VCaP (cell line): ENCODE results near the gene ANGEL2.
"Not testable (repeated sequence)": the region's sequence is repeated elsewhere in the genome, so short reads cannot be mapped to it uniquely, and the experiment has no call there.

Source experiments
- H3K27ac ChIP-seq: fragments of 450-650 bp; 2 replicates; pipeline ENCODE4 v1.5.1; 2017
- TF ChIP-seq, protein P1 (sequence below): fragments of 450-650 bp; conservative IDR thresholded peaks from 2 replicates; pipeline ENCODE4 v1.5.1; 2017; ENCODE audit warnings: mild to moderate bottlenecking, moderate library complexity

ANGEL2 gene

DNA sequence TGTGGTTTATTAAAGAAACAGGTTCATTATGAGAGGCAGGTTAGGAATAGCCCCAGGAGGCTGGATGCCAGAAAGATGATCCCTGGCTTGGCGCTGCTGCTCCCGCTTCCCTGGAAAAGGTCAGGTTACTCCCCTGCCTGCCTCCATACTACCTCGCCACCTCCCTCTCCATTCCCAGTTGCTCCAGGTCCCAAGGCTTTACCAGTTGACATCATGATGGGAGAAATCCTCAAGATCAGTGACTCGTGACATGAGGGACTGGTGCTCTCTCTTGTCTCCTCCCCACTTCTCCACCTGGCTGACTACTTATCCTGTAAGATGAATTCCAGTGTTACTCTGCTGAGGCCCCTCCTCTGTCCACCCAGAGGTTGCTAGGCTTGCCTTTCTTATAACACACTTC lies 45.6 kb downstream of the ANGEL2 start:
- H3K27ac ChIP-seq, result no peak overlapping the region
- TF ChIP-seq, protein P1, sequence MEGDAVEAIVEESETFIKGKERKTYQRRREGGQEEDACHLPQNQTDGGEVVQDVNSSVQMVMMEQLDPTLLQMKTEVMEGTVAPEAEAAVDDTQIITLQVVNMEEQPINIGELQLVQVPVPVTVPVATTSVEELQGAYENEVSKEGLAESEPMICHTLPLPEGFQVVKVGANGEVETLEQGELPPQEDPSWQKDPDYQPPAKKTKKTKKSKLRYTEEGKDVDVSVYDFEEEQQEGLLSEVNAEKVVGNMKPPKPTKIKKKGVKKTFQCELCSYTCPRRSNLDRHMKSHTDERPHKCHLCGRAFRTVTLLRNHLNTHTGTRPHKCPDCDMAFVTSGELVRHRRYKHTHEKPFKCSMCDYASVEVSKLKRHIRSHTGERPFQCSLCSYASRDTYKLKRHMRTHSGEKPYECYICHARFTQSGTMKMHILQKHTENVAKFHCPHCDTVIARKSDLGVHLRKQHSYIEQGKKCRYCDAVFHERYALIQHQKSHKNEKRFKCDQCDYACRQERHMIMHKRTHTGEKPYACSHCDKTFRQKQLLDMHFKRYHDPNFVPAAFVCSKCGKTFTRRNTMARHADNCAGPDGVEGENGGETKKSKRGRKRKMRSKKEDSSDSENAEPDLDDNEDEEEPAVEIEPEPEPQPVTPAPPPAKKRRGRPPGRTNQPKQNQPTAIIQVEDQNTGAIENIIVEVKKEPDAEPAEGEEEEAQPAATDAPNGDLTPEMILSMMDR, result no peak

DNA sequence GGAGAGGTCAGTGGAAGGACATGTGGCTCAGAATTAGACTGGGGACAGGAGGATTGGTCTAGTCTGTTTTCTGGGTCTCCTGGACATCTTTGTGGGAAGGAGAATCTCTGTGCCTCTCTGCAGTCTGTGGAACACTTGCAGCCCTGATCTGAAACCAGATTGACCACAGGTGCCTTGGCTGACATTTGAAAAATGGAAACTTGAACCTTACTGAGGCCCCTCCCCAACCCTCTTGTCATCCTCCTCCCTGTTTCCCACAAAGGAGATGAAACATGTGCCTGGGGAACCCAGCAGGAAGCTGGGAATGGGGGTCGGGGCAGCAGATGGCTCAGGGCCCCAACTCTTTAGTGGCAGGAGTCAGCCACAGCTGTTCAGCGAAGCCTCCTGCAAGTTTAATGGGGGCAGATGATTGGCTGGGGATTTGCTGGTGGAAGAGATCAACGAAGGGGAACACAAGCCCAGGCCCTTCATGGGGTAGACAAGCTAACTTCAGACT lies 47.3 kb downstream of the ANGEL2 start:
- no peak overlapping the region for H3K27ac ChIP-seq

GRCh38 chr1:212967801-212968200 lies 47.9 kb downstream of the ANGEL2 start:
- TF ChIP-seq, protein P1, result peak; percentile 55
- no peak overlapping the region for H3K27ac ChIP-seq

More for the DNA sequence above, 47.3 kb downstream of the ANGEL2 start:
- TF ChIP-seq, protein P1, result no peak

GRCh38 chr1:212966616-212967015 lies 49.1 kb downstream of the ANGEL2 start:
- TF ChIP-seq, protein P1, result no peak
- H3K27ac ChIP-seq, result no peak overlapping the region

- not testable (repeated sequence) for H3K27ac ChIP-seq
Observed at GRCh38 chr1:212964993-212965392, 50.7 kb downstream of the ANGEL2 start.

DNA sequence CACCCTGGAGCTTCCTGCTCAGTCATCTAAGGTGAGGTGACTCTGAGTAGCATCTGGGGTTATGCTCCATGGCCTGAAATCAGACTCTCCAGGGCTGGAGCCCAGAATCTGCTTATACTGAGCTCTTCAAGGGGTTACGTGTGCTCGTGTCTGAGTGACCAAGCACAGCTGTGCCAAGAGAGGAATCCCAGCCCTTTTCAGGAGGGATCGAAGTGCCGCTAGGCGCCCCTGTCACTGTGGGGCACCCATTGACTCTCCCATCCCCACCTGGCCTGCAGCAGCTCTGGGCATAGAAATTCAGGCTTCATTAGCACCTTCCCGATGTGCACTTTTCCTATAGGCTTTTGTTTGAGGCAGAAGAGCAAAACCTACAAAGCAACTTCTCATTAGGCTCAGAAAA lies 51.6 kb downstream of the ANGEL2 start:
- TF ChIP-seq, protein P1, result no peak
- no peak overlapping the region for H3K27ac ChIP-seq

DNA sequence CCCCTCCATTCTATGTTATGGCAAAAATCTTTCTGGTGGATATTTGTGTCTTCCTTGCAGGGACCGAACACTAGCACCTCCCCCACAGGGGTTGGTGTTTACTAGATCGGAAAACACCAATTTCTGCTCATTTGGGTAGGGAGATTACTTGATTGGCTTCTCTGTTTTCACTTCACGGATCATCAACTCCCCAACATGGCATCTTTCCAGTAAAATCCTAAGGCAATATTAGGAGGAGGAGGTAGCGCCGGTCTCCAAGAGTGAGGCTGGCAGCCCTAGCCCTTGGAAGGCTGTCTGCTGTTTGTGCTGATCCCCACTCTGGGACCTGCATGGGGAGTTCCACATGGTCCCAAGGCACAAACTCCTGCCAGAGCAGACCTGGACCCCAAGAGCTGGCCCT lies 53.2 kb downstream of the ANGEL2 start:
- TF ChIP-seq, protein P1, result no peak
- no peak overlapping the region for H3K27ac ChIP-seq

- H3K27ac ChIP-seq, result no peak overlapping the region
- TF ChIP-seq, protein P1, result no peak
Observed at GRCh38 chr1:212960932-212961331, 54.7 kb downstream of the ANGEL2 start.
